ENCODE measurements around the gene TMEM165. TPM values are rescaled to one million over a fixed set of nuclear protein-coding genes. Genes with fewer than 3 reads are reported as not detected.

Gene TMEM165
- polyA plus RNA-seq, 1 experiment: 146 TPM

- Histone ChIP-seq H3K27me3 (ENCODE audit: control insufficient read depth, insufficient read depth, low read length) (no peaks in the 10 kb centered on the region), H3K4me3 (ENCODE audit: low read depth, low read length) (no peak overlapping the region), H3K27ac (ENCODE audit: low read depth, low read length) (peak overlapping the region; percentile 11), H3K9me3 (ENCODE audit: control insufficient read depth, insufficient read depth, low read length) (no peaks in the 10 kb centered on the region)
- ChIA-PET POLR2A (no interaction called here), CTCF (interaction anchor here (2.6 kb wide), 1 partner anchor 18 kb away, joined by 10 read pairs; the partner anchor contains the start of gene SRD5A3)
- DNase-seq (ENCODE audit: low read depth, low spot score): no peak
- no peak for TF ChIP-seq CTCF (IDR thresholded peaks at IDR 0.05; ENCODE audit: low read depth, low read length)
Observed at GRCh38 chr4:55363691-55364351, 31.9 kb upstream of the TMEM165 start.

GRCh38 chr4:55364691-55365344 lies 30.9 kb upstream of the TMEM165 start:
- POLR2A ChIA-PET: no interaction called here
- TF ChIP-seq CTCF (IDR thresholded peaks at IDR 0.05; ENCODE audit: low read depth, low read length): no peak

GRCh38 chr4:55365345-55365728 lies 30.4 kb upstream of the TMEM165 start:
- no peak for DNase-seq (ENCODE audit: low read depth, low spot score)
- Histone ChIP-seq H3K27ac (ENCODE audit: low read depth, low read length) (no peak overlapping the region), H3K9me3 (ENCODE audit: control insufficient read depth, insufficient read depth, low read length) (no peaks in the 10 kb centered on the region), H3K4me3 (ENCODE audit: low read depth, low read length) (no peak overlapping the region), H3K27me3 (ENCODE audit: control insufficient read depth, insufficient read depth, low read length) (no peaks in the 10 kb centered on the region)
- TF ChIP-seq CTCF (IDR thresholded peaks at IDR 0.05; ENCODE audit: low read depth, low read length): no peak
- CTCF ChIA-PET: interaction anchor here (2.6 kb wide), 1 partner anchor 19 kb away, joined by 12 read pairs; the partner anchor contains the start of gene SRD5A3
- POLR2A ChIA-PET: no interaction called here

More at GRCh38 chr4:55364691-55365344, 30.9 kb upstream of the TMEM165 start:
- no peak for DNase-seq (ENCODE audit: low read depth, low spot score)
- no peaks in the 10 kb centered on the region for H3K27me3 ChIP-seq (ENCODE audit: control insufficient read depth, insufficient read depth, low read length)
- no peak overlapping the region for H3K4me3 ChIP-seq (ENCODE audit: low read depth, low read length)
- no peak overlapping the region for H3K27ac ChIP-seq (ENCODE audit: low read depth, low read length)
- CTCF ChIA-PET: interaction anchor here (2.6 kb wide), 1 partner anchor 19 kb away, joined by 12 read pairs; the partner anchor contains the start of gene SRD5A3
- H3K9me3 ChIP-seq (ENCODE audit: control insufficient read depth, insufficient read depth, low read length): no peaks in the 10 kb centered on the region

- ChIA-PET POLR2A (no interaction called here), CTCF (interaction anchor here (2.6 kb wide), 1 partner anchor 21 kb away, joined by 12 read pairs; the partner anchor contains the start of gene SRD5A3)
- Histone ChIP-seq H3K27me3 (ENCODE audit: control insufficient read depth, insufficient read depth, low read length) (no peaks in the 10 kb centered on the region), H3K9me3 (ENCODE audit: control insufficient read depth, insufficient read depth, low read length) (no peaks in the 10 kb centered on the region), H3K4me3 (ENCODE audit: low read depth, low read length) (no peak overlapping the region), H3K27ac (ENCODE audit: low read depth, low read length) (no peak overlapping the region)
- no peak for TF ChIP-seq CTCF (IDR thresholded peaks at IDR 0.05; ENCODE audit: low read depth, low read length)
- no peak for DNase-seq (ENCODE audit: low read depth, low spot score)
Observed at GRCh38 chr4:55366621-55367020, 29.1 kb upstream of the TMEM165 start.

Data from AG04450 (cell line).